Loucy (cell line): ENCODE data around the gene BDH2.

ENCODE experiments used
- H2AFZ ChIP-seq: fragments of 200-600 bp; sonication (generic); 2 replicates; pipeline ENCODE4 v1.6.0; 2016; ENCODE audit warnings: antibody characterized with exemption, mild to moderate bottlenecking, low read length, moderate library complexity
- H3F3A ChIP-seq: fragments of 200-600 bp; 2 replicates; pipeline ENCODE4 v1.6.0; 2016; ENCODE audit warnings: antibody characterized with exemption, low read depth, mild to moderate bottlenecking
- H3K27me3 ChIP-seq: fragments of 200-600 bp; sonication (generic); 2 replicates; pipeline ENCODE4 v1.6.1; 2014; ENCODE audit warnings: low read length, mild to moderate bottlenecking; ENCODE audit not compliant: insufficient read depth, poor library complexity, severe bottlenecking
- H3K36me3 ChIP-seq: fragments of 200-600 bp; sonication (generic); 2 replicates; pipeline ENCODE4 v1.6.1; 2016; ENCODE audit warnings: low read length; ENCODE audit not compliant: insufficient read depth
- H3K4me1 ChIP-seq: fragments of 200-600 bp; sonication (generic); 2 replicates; pipeline ENCODE4 v1.5.1; 2014; ENCODE audit warnings: low read length, mild to moderate bottlenecking; ENCODE audit not compliant: insufficient read depth, poor library complexity, severe bottlenecking
- H3K4me2 ChIP-seq: fragments of 200-600 bp; sonication (generic); 2 replicates; pipeline ENCODE4 v1.6.0; 2014; ENCODE audit warnings: antibody characterized with exemption, low read length, low read depth, mild to moderate bottlenecking; ENCODE audit not compliant: poor library complexity, severe bottlenecking
- H3K4me3 ChIP-seq: fragments of 200-600 bp; sonication (generic); 2 replicates; pipeline ENCODE4 v1.5.1; 2014; ENCODE audit warnings: low read length, mild to moderate bottlenecking, mixed read lengths; ENCODE audit not compliant: poor library complexity, severe bottlenecking
- H3K79me2 ChIP-seq: fragments of 200-600 bp; sonication (generic); 2 replicates; pipeline ENCODE4 v1.6.1; 2014; ENCODE audit warnings: low read length; ENCODE audit not compliant: insufficient read depth
- H3K9ac ChIP-seq: fragments of 200-600 bp; sonication (generic); 2 replicates; pipeline ENCODE4 v1.6.0; 2014; ENCODE audit warnings: mild to moderate bottlenecking, low read depth, low read length, moderate library complexity; ENCODE audit not compliant: poor library complexity, severe bottlenecking
- H3K9me2 ChIP-seq: fragments of 200-600 bp; sonication (generic); replicated peaks from 2 replicates; pipeline ENCODE4 v1.6.1; 2016; ENCODE audit warnings: low read depth, low read length, mixed read lengths
- H3K9me3 ChIP-seq: fragments of 200-600 bp; sonication (generic); 2 replicates; pipeline ENCODE4 v1.6.1; 2014; ENCODE audit warnings: mild to moderate bottlenecking, antibody characterized with exemption, low read length, low read depth; ENCODE audit not compliant: insufficient read depth
- H4K20me1 ChIP-seq: fragments of 200-600 bp; sonication (generic); 2 replicates; pipeline ENCODE4 v1.6.0; 2014; ENCODE audit warnings: antibody characterized with exemption, low read length, mild to moderate bottlenecking; ENCODE audit not compliant: insufficient read depth, poor library complexity, severe bottlenecking
- EZH2phosphoT487 ChIP-seq: fragments of 200-600 bp; IDR thresholded peaks from 2 replicates; pipeline ENCODE4 v1.6.1; 2018; ENCODE audit warnings: antibody characterized with exemption, mild to moderate bottlenecking, moderate library complexity, borderline replicate concordance
- TF ChIP-seq, protein P1 (sequence below): fragments of 200-600 bp; sonication (generic); conservative IDR thresholded peaks from 2 replicates; pipeline ENCODE4 v1.5.1; 2014; ENCODE audit warnings: mild to moderate bottlenecking, antibody characterized with exemption, low read length

The BDH2 gene

DNA sequence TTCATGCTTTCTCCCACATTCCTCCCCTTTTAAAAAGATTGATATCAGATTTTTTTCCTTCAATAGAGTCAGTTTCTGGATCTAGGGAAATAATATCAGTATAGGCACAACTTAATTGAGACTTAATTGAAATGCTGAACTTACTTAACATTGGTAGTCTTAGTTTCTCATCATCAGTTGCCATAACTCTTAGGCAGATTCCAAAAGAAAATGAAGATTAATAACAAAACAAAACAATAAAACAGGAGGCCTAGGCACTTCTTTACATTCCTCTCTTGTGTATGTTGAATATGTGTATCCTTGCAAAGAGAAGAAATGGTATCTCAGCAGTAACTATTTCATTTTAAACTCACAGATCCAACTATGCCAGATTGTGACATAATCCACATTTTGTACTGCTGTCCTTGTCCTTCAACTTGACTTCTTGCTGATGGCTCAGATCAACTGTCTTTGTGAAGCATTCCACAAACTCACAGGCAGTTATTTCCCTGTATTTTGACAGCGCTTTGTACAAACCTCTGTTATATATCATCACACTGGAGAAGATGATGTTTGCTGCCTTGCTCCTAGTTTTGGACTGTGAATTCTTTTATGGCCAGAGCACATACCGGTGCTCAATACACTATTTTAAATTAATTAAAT lies 14.0 kb downstream of the BDH2 start:
- Histone ChIP-seq H3K4me3 (no peak overlapping the region), H3K9ac (no peak overlapping the region), H3K79me2 (no peaks in the 10 kb centered on the region), H3K27me3 (no peaks in the 10 kb centered on the region), H2AFZ (no peak overlapping the region), H3K36me3 (no peaks in the 10 kb centered on the region; the same call in 1 of the 2 replicates), H3K4me1 (no peaks in the 10 kb centered on the region), H3K9me2 (no peaks in the 10 kb centered on the region), H4K20me1 (no peaks in the 10 kb centered on the region), H3K4me2 (no peak overlapping the region), H3F3A (no peaks in the 10 kb centered on the region), H3K9me3 (no peaks in the 10 kb centered on the region)
- no peak for TF ChIP-seq EZH2phosphoT487
- TF ChIP-seq, protein P1, sequence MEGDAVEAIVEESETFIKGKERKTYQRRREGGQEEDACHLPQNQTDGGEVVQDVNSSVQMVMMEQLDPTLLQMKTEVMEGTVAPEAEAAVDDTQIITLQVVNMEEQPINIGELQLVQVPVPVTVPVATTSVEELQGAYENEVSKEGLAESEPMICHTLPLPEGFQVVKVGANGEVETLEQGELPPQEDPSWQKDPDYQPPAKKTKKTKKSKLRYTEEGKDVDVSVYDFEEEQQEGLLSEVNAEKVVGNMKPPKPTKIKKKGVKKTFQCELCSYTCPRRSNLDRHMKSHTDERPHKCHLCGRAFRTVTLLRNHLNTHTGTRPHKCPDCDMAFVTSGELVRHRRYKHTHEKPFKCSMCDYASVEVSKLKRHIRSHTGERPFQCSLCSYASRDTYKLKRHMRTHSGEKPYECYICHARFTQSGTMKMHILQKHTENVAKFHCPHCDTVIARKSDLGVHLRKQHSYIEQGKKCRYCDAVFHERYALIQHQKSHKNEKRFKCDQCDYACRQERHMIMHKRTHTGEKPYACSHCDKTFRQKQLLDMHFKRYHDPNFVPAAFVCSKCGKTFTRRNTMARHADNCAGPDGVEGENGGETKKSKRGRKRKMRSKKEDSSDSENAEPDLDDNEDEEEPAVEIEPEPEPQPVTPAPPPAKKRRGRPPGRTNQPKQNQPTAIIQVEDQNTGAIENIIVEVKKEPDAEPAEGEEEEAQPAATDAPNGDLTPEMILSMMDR: no peak

DNA sequence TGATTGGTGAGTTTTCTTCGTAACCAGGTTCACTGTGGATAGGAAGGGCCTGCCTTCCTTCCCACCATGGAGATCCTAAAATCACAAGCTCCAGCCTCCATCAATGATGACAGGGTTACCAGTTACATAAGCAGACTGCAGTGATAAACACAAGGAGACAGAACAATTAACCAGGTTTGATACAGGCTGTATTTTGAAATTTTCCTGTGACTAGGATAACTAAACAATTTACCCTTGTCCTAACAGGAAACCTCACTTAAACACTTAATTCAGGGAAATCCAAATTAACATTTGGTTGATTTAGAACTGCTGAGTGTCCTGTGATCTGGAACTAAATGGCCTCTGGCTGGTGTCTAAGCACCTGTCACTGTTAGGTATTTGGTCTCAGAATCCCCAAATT lies 20.0 kb downstream of the BDH2 start:
- Histone ChIP-seq H2AFZ (no peak overlapping the region), H3K79me2 (peaks cover 15% of the 10 kb centered on the region), H3K9me3 (no peaks in the 10 kb centered on the region), H3K4me3 (no peak overlapping the region), H4K20me1 (peaks cover 4% of the 10 kb centered on the region), H3K27me3 (no peaks in the 10 kb centered on the region), H3K9ac (no peak overlapping the region), H3K4me2 (no peak overlapping the region), H3F3A (no peaks in the 10 kb centered on the region), H3K9me2 (no peaks in the 10 kb centered on the region), H3K4me1 (peaks cover 15% of the 10 kb centered on the region), H3K36me3 (no peaks in the 10 kb centered on the region)
- TF ChIP-seq, protein P1: no peak
- no peak for TF ChIP-seq EZH2phosphoT487

DNA sequence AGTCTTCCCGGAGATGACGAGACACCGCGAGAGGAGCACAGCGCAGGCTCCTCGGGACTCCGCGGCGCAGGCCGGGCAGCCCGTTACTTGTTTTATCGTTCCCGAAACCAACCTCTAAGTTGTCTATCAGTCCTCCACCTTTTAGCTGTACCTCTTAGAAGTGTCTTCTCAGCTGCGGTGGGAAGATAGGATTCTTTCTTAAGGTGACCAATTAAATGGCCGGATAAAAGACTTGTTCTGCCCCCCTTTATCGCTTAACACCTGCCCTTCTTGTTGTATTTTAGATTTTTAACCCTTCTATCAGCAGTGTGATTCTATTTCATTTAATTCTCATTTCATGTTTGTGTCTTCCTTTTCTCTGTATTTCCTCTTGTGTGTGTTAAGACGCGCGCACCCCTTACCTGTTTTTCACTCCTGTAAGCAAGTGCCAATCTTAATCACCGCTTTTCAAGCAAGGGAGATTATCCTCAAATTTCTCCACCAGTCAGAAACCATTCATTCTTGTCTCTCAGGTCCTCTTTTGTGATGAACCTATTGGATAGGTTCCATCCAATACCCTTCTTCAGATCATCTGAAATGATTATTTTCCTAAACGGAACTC lies 22.8 kb downstream of the BDH2 start, which contains the start of gene SLC9B2:
Gene SLC9B2 (minus strand): TSS at position 15 of the 601 bp plus-strand sequence. CDS start 9,211 bp downstream, outside the sequence.
- no peaks in the 10 kb centered on the region for H3K9me3 ChIP-seq
- peak within 1 kb of the TSS; percentile 86 for H3K4me3 ChIP-seq
- H3K4me1 ChIP-seq: peaks cover 32% of the 10 kb centered on the region
- no peaks in the 10 kb centered on the region for H3K27me3 ChIP-seq
- peak within 1 kb of the TSS; percentile 75 for H3K4me2 ChIP-seq
- TF ChIP-seq, protein P1: no peak
- no peak for TF ChIP-seq EZH2phosphoT487
- peaks cover 5% of the 10 kb centered on the region for H4K20me1 ChIP-seq
- no peaks in the 10 kb centered on the region for H3F3A ChIP-seq
- H3K9ac ChIP-seq: peak within 1 kb of the TSS; percentile 81
- H3K36me3 ChIP-seq: no peaks in the 10 kb centered on the region
- H3K79me2 ChIP-seq: peaks cover 36% of the 10 kb centered on the region
- H3K9me2 ChIP-seq: no peaks in the 10 kb centered on the region
- peak within 1 kb of the TSS; percentile 89 for H2AFZ ChIP-seq
